GM12878 (cell line): Measurements from ENCODE around the gene KRTAP5-6. TPM values are rescaled to one million over a fixed set of nuclear protein-coding genes. Genes with fewer than 3 reads are reported as not detected.

Source experiments
- ATAC-seq: fragments of 200-7000 bp; cut with Tn5 transposase; 3 replicates; pipeline ENCODE4 v1.9.1; 2020; ENCODE audit warnings: mild to moderate bottlenecking, moderate library complexity
- BruUV-seq: library from RNA; stranded (reverse); fragments of 400-500 nt; replicated peaks from 2 replicates; lab custom pipeline; 2021; lab: Mats Ljungman, UMichigan
- CTCF ChIA-PET: fragments of 300-600 bp; sonication (Branson Sonifier 250); formaldehyde crosslinking; extraction: SDS; loops from one replicate; lab custom pipeline; 2021; ENCODE audit warnings: inconsistent platforms; lab: Yijun Ruan, JAX
- POLR2A ChIA-PET: fragments of 350-600 bp; formaldehyde crosslinking; extraction: SDS; loops from one replicate; lab custom pipeline; 2021; ENCODE audit warnings: inconsistent platforms; lab: Charles Lee
- RAD21 ChIA-PET: fragments of 300-600 bp; sonication (Branson Sonifier 250); formaldehyde crosslinking; loops from one replicate; lab custom pipeline; 2023; ENCODE audit warnings: antibody characterized with exemption; ENCODE audit not compliant: unreplicated experiment; lab: Charles Lee
- SMC1A ChIA-PET: fragments of 300-600 bp; sonication (Branson Sonifier 250); formaldehyde crosslinking; loops from one replicate; lab custom pipeline; 2023; ENCODE audit not compliant: unreplicated experiment, uncharacterized antibody; lab: Charles Lee
- DNase-seq: peaks from one replicate; pipeline ENCODE4 v3.0.0-alpha.2; 2011; ENCODE audit warnings: low read depth, low spot score
- FAIRE-seq: peaks from 3 replicates; lab custom pipeline; 2011; peaks lifted over from hg19 to GRCh38; lab: Jason Lieb, UNC
- H2AFZ ChIP-seq: 2 replicates; pipeline ENCODE4 v1.6.0; 2011; ENCODE audit warnings: low read depth, low read length, control low read depth; ENCODE audit not compliant: control insufficient read depth
- H3K27ac ChIP-seq: 2 replicates; pipeline ENCODE4 v1.5.1; 2011; ENCODE audit warnings: control low read depth; ENCODE audit not compliant: control insufficient read depth, insufficient read depth
- H3K27me3 ChIP-seq, 2 experiments: replicated peaks in 1 of 2; 2 replicates each; pipeline versions ENCODE4 v1.6.0 to v1.6.1; 2011; ENCODE audit warnings: low read length in 1 of 2; ENCODE audit not compliant: control insufficient read depth in 2 of 2, insufficient read depth in 2 of 2
- H3K36me3 ChIP-seq, 2 experiments: 2 replicates each; pipeline ENCODE4 v1.5.1; 2011; ENCODE audit warnings: low read length in 1 of 2; ENCODE audit not compliant: control insufficient read depth in 2 of 2, insufficient read depth in 2 of 2
- H3K4me1 ChIP-seq: 2 replicates; pipeline ENCODE4 v1.6.1; 2011; ENCODE audit warnings: mild to moderate bottlenecking, low read length, moderate library complexity, mixed read lengths; ENCODE audit not compliant: control insufficient read depth, insufficient read depth
- H3K4me2 ChIP-seq: 2 replicates; pipeline ENCODE4 v1.6.0; 2011; ENCODE audit warnings: control low read depth; ENCODE audit not compliant: control insufficient read depth, insufficient read depth
- H3K4me3 ChIP-seq: fragments of 200-600 bp; sonication (generic); 2 replicates; pipeline ENCODE4 v1.5.1; 2016
- H3K79me2 ChIP-seq: 2 replicates; pipeline ENCODE4 v1.6.0; 2011; ENCODE audit warnings: low read length; ENCODE audit not compliant: control insufficient read depth, insufficient read depth
- H3K9ac ChIP-seq: 2 replicates; pipeline ENCODE4 v1.8.0; 2011; ENCODE audit warnings: low read length, control low read depth, mixed read lengths; ENCODE audit not compliant: control insufficient read depth, insufficient read depth
- H3K9me3 ChIP-seq: replicated peaks from 3 replicates; pipeline ENCODE4 v1.5.1; 2011; ENCODE audit warnings: mild to moderate bottlenecking, low read length; ENCODE audit not compliant: control insufficient read depth, insufficient read depth
- H4K20me1 ChIP-seq: 2 replicates; pipeline ENCODE4 v1.6.0; 2011; ENCODE audit not compliant: control insufficient read depth, insufficient read depth
- FOS ChIP-seq: IDR thresholded peaks from 3 replicates; pipeline ENCODE4 v1.6.1; 2011; ENCODE audit warnings: borderline replicate concordance; ENCODE audit not compliant: insufficient read length; ENCODE audit errors: extremely low read depth
- JUND ChIP-seq: IDR thresholded peaks from 2 replicates; pipeline ENCODE4 v1.6.1; 2012; ENCODE audit warnings: low read depth, mild to moderate bottlenecking, low read length, improper control_type of control experiment, moderate library complexity
- MEF2B ChIP-seq: fragments of 450-650 bp; IDR thresholded peaks from 2 replicates; pipeline ENCODE4 v1.6.1; 2018; ENCODE audit warnings: mild to moderate bottlenecking, moderate library complexity; ENCODE audit not compliant: partially characterized antibody, poor library complexity, severe bottlenecking
- MLLT1 ChIP-seq: fragments of 450-650 bp; IDR thresholded peaks from 2 replicates; pipeline ENCODE4 v1.6.1; 2016; ENCODE audit warnings: mild to moderate bottlenecking
- MXI1 ChIP-seq: fragments of 150-350 bp; IDR thresholded peaks from 2 replicates; pipeline ENCODE4 v1.6.1; 2011; ENCODE audit warnings: low read depth, mild to moderate bottlenecking, inconsistent platforms, low read length, improper control_type of control experiment
- NBN ChIP-seq: fragments of 450-650 bp; IDR thresholded peaks from 2 replicates; pipeline ENCODE4 v1.6.1; 2016
- PAX5 ChIP-seq: IDR thresholded peaks from 2 replicates; pipeline ENCODE4 v1.6.1; 2011; ENCODE audit warnings: low read depth, low read length, borderline replicate concordance
- STAT1 ChIP-seq: fragments of 450-650 bp; conservative IDR thresholded peaks from 2 replicates; pipeline ENCODE4 v1.6.1; 2014; ENCODE audit warnings: antibody characterized with exemption, mild to moderate bottlenecking
- TCF12 ChIP-seq: IDR thresholded peaks from 2 replicates; pipeline ENCODE4 v1.6.1; 2011; ENCODE audit warnings: low read depth, mild to moderate bottlenecking, low read length
- ZZZ3 ChIP-seq: IDR thresholded peaks from 2 replicates; pipeline ENCODE4 v1.6.1; 2011; ENCODE audit warnings: low read depth; ENCODE audit not compliant: control insufficient read depth, insufficient read length
- WGBS: methylation state at CpG from one replicate; pipeline ENCODE4 v1.1.6; 2016; ENCODE audit warnings: low lambda C conversion rate; ENCODE audit not compliant: insufficient replicate concordance, insufficient coverage; ENCODE audit errors: missing lambda C conversion rate; 5-methylcytosine and 5-hydroxymethylcytosine counted together
- in situ Hi-C: fragments of 300-500 bp; cut with MboI; formaldehyde crosslinking; loops from 9 replicates; pipeline ENCODE4 v1.14.3; 2018; ENCODE audit warnings: mixed read lengths
- intact Hi-C: fragments of 100-400 bp; cut with micrococcal nuclease; formaldehyde crosslinking; loops from one replicate; pipeline ENCODE4 v1.14.2; 2022; ENCODE audit not compliant: unreplicated experiment
- polyA plus RNA-seq, 11 experiments: library from polyadenylated mRNA; depleted of rRNA in 4 of 11; unstranded in 6 of 11; stranded (reverse) in 5 of 11; fragments of >200 nt; fragmentation: Nextera tagmentation in 4 of 11; fragmentation: Illumina TruSeq in 1 of 11; extraction: Ambion mirVana in 4 of 11; extraction: Trizol in 1 of 11; gene quantifications; 1 replicate in 1 of 11; 2 replicates in 10 of 11; pipeline versions ENCODE4 v1.2.1 to v1.2.3, GENCODE V29; 2011 to 2016; ENCODE audit warnings: inconsistent platforms in 2 of 11, missing spikeins in 2 of 11, low read depth in 1 of 11
- total RNA-seq, 4 experiments: library from RNA; depleted of rRNA in 3 of 4; stranded (reverse); fragments of >200 nt in 3 of 4; fragmentation: Illumina TruSeq in 1 of 4; extraction: Trizol in 1 of 4; gene quantifications; 2 replicates each; pipeline versions ENCODE4 v1.2.1 to v1.2.3, GENCODE V29; 2013 to 2021

The KRTAP5-6 gene
- total and polyA plus RNA-seq, 10 of the 15 experiments (the other 5 are each of a cell fraction or from before 2014, with no cell fraction given): not detected

GRCh38 chr11:1676229-1676740 is 20.7 kb upstream of the KRTAP5-6 start:
- DNase-seq: no peak
- no peaks in the 10 kb centered on the region for H3K79me2 ChIP-seq
- H3K36me3 ChIP-seq: no peaks in the 10 kb centered on the region
- POLR2A ChIA-PET: no interaction called here
- no peak overlapping the region for H2AFZ ChIP-seq
- BruUV-seq: no TSS peak
- RAD21 ChIA-PET: interaction anchor here (1.3 kb wide), 1 partner anchor 24 kb away, joined by 4 read pairs; no protein-coding TSS in a partner anchor
- H3K27me3 ChIP-seq: no peaks in the 10 kb centered on the region; a peak in 1 of 4 replicates
- CTCF ChIA-PET: interaction anchor here (1.0 to 1.4 kb wide), 4 partner anchors 16 to 157 kb away, joined by 3 to 7 read pairs (median 4); no protein-coding TSS in a partner anchor
- TF ChIP-seq FOS (no peak), STAT1 (no peak), PAX5 (no peak), MEF2B (no peak), MLLT1 (no peak), TCF12 (no peak), JUND (no peak), NBN (no peak), MXI1 (no peak), ZZZ3 (no peak)
- no peaks in the 10 kb centered on the region for H4K20me1 ChIP-seq
- H3K9ac ChIP-seq: no peak overlapping the region
- no peaks in the 10 kb centered on the region for H3K4me1 ChIP-seq
- H3K4me3 ChIP-seq: no peak overlapping the region
- intact Hi-C loops: no loop called here
- H3K9me3 ChIP-seq: no peaks in the 10 kb centered on the region
- in situ Hi-C loops: no loop called here
- SMC1A ChIA-PET: interaction anchor here (0.7 kb wide), 1 partner anchor 89 kb away, joined by 3 read pairs; no protein-coding TSS in a partner anchor
- no peak for FAIRE-seq
- no peak overlapping the region for H3K4me2 ChIP-seq
- no peak for ATAC-seq
- no peak overlapping the region for H3K27ac ChIP-seq
- WGBS: 37% methylated on average over 7 of the region's 7 CpGs
